ENCODE data around the gene GRM5. TPM values are rescaled to one million over a fixed set of nuclear protein-coding genes. Genes with fewer than 3 reads are reported as not detected.

Gene GRM5
- total and polyA plus RNA-seq, 2 donors from 2014 or later: 0.06 to 0.63 TPM

GRCh38 chr11:88619656-88620385 lies 446.0 kb downstream of the GRM5 start:
- Histone ChIP-seq H3K27ac (ENCODE audit: low read depth in 2 of 2, low read length in 2 of 2) (no peak overlapping the region), H3K36me3 (ENCODE audit: control insufficient read depth in 2 of 3, insufficient read depth in 3 of 3, low read length in 3 of 3) (no peaks in the 10 kb centered on the region), H3K4me3 (ENCODE audit: low read length in 3 of 3) (no peak overlapping the region), H3K9ac (ENCODE audit: low read length in 3 of 3) (no peak overlapping the region), H3K9me3 (ENCODE audit: control insufficient read depth in 2 of 3, insufficient read depth in 1 of 3, low read length in 3 of 3) (no peaks in the 10 kb centered on the region), H3K27me3 (ENCODE audit: control insufficient read depth, insufficient read depth, low read length) (no peaks in the 10 kb centered on the region), H3K4me1 (ENCODE audit: control insufficient read depth in 2 of 3, insufficient read depth in 2 of 3, low read depth in 1 of 3, low read length in 3 of 3) (no peaks in the 10 kb centered on the region)
- FAIRE-seq (no peak), DNase-seq (no peak)
- no peak for TF ChIP-seq CTCF (IDR thresholded peaks at IDR 0.05; ENCODE audit: borderline replicate concordance, extremely low read depth, insufficient read depth)
- intact Hi-C loops (cut with DNase I): no loop called here

GRCh38 chr11:88619071-88619425 lies 446.7 kb downstream of the GRM5 start:
- intact Hi-C loops (cut with DNase I): no loop called here
- no peak overlapping the region for H3K4me3 ChIP-seq (ENCODE audit: low read length in 3 of 3)
- no peaks in the 10 kb centered on the region for H3K4me1 ChIP-seq (ENCODE audit: control insufficient read depth in 2 of 3, insufficient read depth in 2 of 3, low read depth in 1 of 3, low read length in 3 of 3)
- no peaks in the 10 kb centered on the region for H3K27me3 ChIP-seq (ENCODE audit: control insufficient read depth, insufficient read depth, low read length)
- H3K27ac ChIP-seq (ENCODE audit: low read depth in 2 of 2, low read length in 2 of 2): no peak overlapping the region
- no peaks in the 10 kb centered on the region for H3K9me3 ChIP-seq (ENCODE audit: control insufficient read depth in 2 of 3, insufficient read depth in 1 of 3, low read length in 3 of 3)
- H3K9ac ChIP-seq (ENCODE audit: low read length in 3 of 3): no peak overlapping the region
- no peaks in the 10 kb centered on the region for H3K36me3 ChIP-seq (ENCODE audit: control insufficient read depth in 2 of 3, insufficient read depth in 3 of 3, low read length in 3 of 3)
- DNase-seq (no peak), FAIRE-seq (no peak)
- TF ChIP-seq CTCF (IDR thresholded peaks at IDR 0.05; ENCODE audit: borderline replicate concordance, extremely low read depth, insufficient read depth): no peak

GRCh38 chr11:88618327-88619070 lies 447.3 kb downstream of the GRM5 start:
- Histone ChIP-seq H3K9ac (ENCODE audit: low read length in 3 of 3) (no peak overlapping the region), H3K36me3 (ENCODE audit: control insufficient read depth in 2 of 3, insufficient read depth in 3 of 3, low read length in 3 of 3) (no peaks in the 10 kb centered on the region), H3K9me3 (ENCODE audit: control insufficient read depth in 2 of 3, insufficient read depth in 1 of 3, low read length in 3 of 3) (no peaks in the 10 kb centered on the region), H3K4me3 (ENCODE audit: low read length in 3 of 3) (no peak overlapping the region), H3K4me1 (ENCODE audit: control insufficient read depth in 2 of 3, insufficient read depth in 2 of 3, low read depth in 1 of 3, low read length in 3 of 3) (no peaks in the 10 kb centered on the region), H3K27ac (ENCODE audit: low read depth in 2 of 2, low read length in 2 of 2) (no peak overlapping the region), H3K27me3 (ENCODE audit: control insufficient read depth, insufficient read depth, low read length) (no peaks in the 10 kb centered on the region)
- TF ChIP-seq CTCF (IDR thresholded peaks at IDR 0.05; ENCODE audit: borderline replicate concordance, extremely low read depth, insufficient read depth): no peak
- intact Hi-C loops (cut with DNase I): no loop called here
- FAIRE-seq (no peak), DNase-seq (no peak)

All from kidney (tissue), 14 donors.